ENCODE data around the gene RGL4. TPM values are rescaled to one million over a fixed set of nuclear protein-coding genes. Genes with fewer than 3 reads are reported as not detected.

RGL4 gene
- total RNA-seq, 1 donor from 2014 or later: 1.9 TPM

DNA sequence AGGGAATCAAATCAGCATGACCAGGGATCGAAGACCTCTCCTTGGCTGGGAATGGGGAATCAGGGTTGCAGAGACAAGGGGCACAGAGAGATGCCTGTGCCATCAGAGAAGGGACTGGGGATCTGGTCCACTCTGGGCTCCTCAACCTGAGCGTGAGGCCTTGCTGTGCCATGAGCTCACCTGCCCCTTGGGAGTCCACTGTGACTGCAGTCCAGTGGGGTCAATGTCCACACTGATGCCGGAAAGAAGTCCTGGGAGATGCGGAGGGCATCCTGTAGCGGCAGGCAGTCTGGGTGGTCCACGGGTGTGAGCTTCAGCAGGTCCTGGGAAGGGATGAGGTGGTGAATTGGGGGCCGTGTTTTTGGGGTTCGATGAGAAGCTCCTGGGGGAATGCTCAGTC, 7.3 kb upstream of the RGL4 start:
- Histone ChIP-seq H3K36me3 (peaks cover 10% of the 10 kb centered on the region), H3K9me3 (no peaks in the 10 kb centered on the region), H3K27ac (no peak overlapping the region), H3K4me3 (no peak overlapping the region), H3K4me1 (no peaks in the 10 kb centered on the region), H3K27me3 (ENCODE audit: low read depth) (no peaks in the 10 kb centered on the region)
- intact Hi-C loops (cut with DNase I): no loop called here
- DNase-seq (no peak), ATAC-seq (no peak)
- TF ChIP-seq, protein P1, sequence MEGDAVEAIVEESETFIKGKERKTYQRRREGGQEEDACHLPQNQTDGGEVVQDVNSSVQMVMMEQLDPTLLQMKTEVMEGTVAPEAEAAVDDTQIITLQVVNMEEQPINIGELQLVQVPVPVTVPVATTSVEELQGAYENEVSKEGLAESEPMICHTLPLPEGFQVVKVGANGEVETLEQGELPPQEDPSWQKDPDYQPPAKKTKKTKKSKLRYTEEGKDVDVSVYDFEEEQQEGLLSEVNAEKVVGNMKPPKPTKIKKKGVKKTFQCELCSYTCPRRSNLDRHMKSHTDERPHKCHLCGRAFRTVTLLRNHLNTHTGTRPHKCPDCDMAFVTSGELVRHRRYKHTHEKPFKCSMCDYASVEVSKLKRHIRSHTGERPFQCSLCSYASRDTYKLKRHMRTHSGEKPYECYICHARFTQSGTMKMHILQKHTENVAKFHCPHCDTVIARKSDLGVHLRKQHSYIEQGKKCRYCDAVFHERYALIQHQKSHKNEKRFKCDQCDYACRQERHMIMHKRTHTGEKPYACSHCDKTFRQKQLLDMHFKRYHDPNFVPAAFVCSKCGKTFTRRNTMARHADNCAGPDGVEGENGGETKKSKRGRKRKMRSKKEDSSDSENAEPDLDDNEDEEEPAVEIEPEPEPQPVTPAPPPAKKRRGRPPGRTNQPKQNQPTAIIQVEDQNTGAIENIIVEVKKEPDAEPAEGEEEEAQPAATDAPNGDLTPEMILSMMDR (IDR thresholded peaks at IDR 0.05): no peak

DNA sequence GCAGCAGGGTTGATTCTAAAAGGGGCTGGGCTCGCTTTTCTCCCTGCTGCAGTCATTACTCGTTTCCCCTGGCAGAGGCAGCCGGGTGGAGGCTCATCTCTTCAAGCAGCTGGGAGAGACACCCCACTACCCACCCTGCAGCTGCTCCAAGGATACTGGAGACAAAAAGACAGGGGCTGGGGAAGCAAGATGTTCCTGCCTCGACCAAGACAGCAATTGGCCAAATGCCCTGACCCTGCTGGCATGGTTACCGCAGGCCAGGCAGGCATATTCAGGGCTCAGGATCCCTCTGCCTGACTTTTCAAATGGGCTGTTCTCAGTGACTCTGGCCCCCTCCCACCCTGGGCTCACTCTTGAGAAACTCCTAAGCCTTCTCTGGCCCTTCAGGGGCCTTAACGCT, 6.8 kb upstream of the RGL4 start:
- ATAC-seq (no peak), DNase-seq (no peak)
- peaks cover 10% of the 10 kb centered on the region for H3K36me3 ChIP-seq
- TF ChIP-seq, protein P1 (IDR thresholded peaks at IDR 0.05): no peak
- H3K27me3 ChIP-seq (ENCODE audit: low read depth): no peaks in the 10 kb centered on the region
- no peaks in the 10 kb centered on the region for H3K9me3 ChIP-seq
- H3K27ac ChIP-seq: no peak overlapping the region
- intact Hi-C loops (cut with DNase I): no loop called here
- no peaks in the 10 kb centered on the region for H3K4me1 ChIP-seq
- no peak overlapping the region for H3K4me3 ChIP-seq

DNA sequence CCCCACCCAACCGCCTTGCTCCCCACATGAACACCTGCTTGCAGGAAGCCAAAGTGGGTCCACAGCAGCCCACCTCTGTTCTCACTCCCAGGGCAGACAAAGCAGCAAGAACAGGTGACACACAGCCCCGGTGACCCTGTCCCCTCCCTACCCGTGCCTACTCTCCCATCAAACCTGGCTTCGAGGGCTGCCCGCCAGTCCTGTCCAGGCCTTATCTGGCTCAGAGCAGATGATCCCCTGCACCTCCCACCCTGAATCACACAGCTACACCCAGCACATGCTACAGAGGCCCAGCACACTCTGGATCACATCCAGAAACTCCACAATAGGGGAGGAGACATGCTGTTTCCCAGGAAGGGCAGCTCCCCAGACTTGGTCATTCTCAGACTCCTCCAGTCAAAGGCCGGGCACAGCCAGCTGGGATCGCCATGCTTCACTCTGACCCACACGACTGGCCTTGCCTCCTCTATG, 6.2 kb upstream of the RGL4 start:
- no peaks in the 10 kb centered on the region for H3K27me3 ChIP-seq (ENCODE audit: low read depth)
- H3K4me3 ChIP-seq: no peak overlapping the region
- peaks cover 10% of the 10 kb centered on the region for H3K36me3 ChIP-seq
- H3K9me3 ChIP-seq: no peaks in the 10 kb centered on the region
- no peak for ATAC-seq
- DNase-seq: no peak
- H3K4me1 ChIP-seq: no peaks in the 10 kb centered on the region
- TF ChIP-seq, protein P1 (IDR thresholded peaks at IDR 0.05): no peak
- intact Hi-C loops (cut with DNase I): no loop called here
- no peak overlapping the region for H3K27ac ChIP-seq

DNA sequence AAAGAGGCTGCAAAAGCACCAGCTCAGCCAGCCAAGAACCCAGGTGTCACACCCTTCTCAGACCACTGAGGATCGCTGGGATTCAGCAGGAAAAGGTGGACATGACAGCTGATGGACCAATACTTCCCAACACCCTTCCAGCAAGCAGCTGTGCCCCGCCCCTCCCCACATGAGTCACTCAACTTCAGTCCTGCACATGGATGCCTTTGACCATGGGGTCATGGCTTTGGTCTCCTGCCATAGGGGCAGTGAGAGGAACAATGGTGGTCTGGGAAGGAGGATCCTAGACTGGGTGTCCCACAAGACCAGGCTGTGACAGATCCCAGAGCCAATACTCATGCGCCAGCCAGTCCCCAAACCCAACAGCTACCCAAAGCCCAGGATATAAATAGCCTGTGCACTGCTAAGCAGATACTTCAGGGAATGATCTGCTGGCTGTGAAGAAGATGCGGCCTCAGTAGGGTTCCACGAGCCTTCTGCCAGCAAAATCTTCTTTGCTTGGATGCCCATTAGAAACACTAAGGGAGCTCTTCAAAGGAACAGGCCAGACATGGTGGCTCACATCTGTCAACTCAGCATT, 5.5 kb upstream of the RGL4 start:
- no peak for DNase-seq
- no peaks in the 10 kb centered on the region for H3K4me1 ChIP-seq
- intact Hi-C loops (cut with DNase I): no loop called here
- no peaks in the 10 kb centered on the region for H3K9me3 ChIP-seq
- peaks cover 13% of the 10 kb centered on the region for H3K36me3 ChIP-seq
- no peak overlapping the region for H3K4me3 ChIP-seq
- no peak overlapping the region for H3K27ac ChIP-seq
- no peaks in the 10 kb centered on the region for H3K27me3 ChIP-seq (ENCODE audit: low read depth)
- TF ChIP-seq, protein P1 (IDR thresholded peaks at IDR 0.05): no peak
- no peak for ATAC-seq

DNA sequence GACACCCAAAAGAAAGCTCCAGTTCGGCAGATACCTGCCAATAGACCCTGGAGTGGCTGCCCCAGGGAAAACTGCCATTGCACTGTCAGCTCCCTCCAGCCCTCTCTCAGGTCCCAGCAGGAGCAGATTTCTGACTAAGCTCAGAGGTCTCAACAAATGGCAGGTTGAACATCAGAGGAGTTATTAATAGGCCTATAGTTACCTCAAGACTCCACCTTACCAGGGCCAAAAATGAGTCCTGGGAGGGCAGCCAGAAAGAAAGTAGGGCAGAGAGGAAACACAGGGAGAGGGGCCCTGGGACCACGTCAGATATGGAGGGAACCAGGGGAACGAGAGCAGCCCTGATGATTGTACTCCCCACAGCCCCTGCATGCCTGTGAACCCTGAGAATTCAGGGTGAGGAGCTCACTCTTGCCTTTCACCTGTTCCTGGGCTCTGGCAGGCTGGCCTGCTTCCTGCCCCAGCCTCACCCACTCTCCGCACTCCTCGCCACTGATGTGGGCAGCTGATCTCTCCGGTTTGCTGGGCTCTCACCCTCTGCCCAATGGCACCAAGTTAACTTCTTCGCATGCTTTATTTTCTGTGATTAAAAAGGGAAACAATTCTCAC, 4.3 kb upstream of the RGL4 start:
- no peak overlapping the region for H3K27ac ChIP-seq
- DNase-seq: no peak

More for the DNA sequence above, 4.3 kb upstream of the RGL4 start:
- ATAC-seq: no peak
- intact Hi-C loops (cut with DNase I): no loop called here
- Histone ChIP-seq H3K27me3 (ENCODE audit: low read depth) (no peaks in the 10 kb centered on the region), H3K9me3 (no peaks in the 10 kb centered on the region), H3K4me3 (no peak overlapping the region), H3K36me3 (peaks cover 17% of the 10 kb centered on the region), H3K4me1 (no peaks in the 10 kb centered on the region)
- TF ChIP-seq, protein P1 (IDR thresholded peaks at IDR 0.05): no peak

Data from lower lobe of right lung (tissue), 2 donors.